Hematopoietic multipotent progenitor cell treated with erythropoietin and hydrocortisone succinate and interleukin-3 and kit ligand, for 15 days (in vitro differentiated cells): ENCODE data around the gene PCMT1.

Experiments
- DNase-seq: peaks from one replicate; pipeline ENCODE4 v3.0.0-alpha.2; 2015; ENCODE audit warnings: low spot score

PCMT1 gene

GRCh38 chr6:149855040-149855654, 105.6 kb downstream of the PCMT1 start:
- DNase-seq, result no peak

- DNase-seq, result no peak
Measured at GRCh38 chr6:149855741-149856140, 106.2 kb downstream of the PCMT1 start.

- no peak for DNase-seq
Measured at GRCh38 chr6:149856256-149856994, 106.9 kb downstream of the PCMT1 start.

DNA sequence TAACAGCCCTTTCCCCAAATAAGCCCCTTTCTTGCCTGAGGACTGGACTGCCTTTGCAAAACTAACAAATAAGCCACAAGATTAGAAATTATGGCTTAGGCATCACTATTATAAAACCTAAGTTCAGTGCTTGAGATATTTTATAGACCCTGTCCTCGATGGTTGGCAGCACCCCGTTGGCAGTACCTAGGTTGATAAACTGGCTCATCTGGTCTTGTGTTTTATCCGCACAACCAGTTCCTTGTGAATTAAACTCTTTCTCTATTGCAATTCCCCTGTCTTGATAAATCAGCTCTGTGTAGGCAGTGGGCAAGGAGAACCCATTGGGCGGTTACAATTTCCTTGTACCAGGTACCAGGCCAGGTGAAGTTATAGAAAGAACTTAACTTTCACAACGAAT, 108.0 kb downstream of the PCMT1 start:
- no peak for DNase-seq

DNA sequence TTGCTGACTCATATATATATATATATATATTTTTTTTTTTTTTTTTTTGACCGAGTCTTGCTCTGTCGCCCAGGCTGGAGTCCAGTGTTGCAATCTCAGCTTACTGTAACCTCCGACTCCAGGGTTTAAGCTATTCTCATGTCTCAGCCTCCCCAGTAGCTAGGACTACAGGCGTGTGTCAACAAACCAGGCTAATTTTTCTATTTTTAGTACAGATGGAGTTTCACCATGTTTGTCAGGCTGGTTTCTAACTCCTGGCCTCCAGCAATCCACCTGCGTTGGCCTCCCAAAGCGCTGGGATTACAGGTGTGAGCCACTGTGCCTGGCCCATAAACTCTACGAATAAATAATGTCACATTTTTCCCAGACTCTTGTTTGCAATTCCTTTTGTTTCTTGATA, 109.8 kb downstream of the PCMT1 start:
- DNase-seq, result no peak

GRCh38 chr6:149859938-149860337, 110.4 kb downstream of the PCMT1 start:
- no peak for DNase-seq

- no peak for DNase-seq
Measured at GRCh38 chr6:149860513-149860833, 110.9 kb downstream of the PCMT1 start.
